GM12878 (cell line): Measurements from ENCODE around the gene POC1B. TPM values are rescaled to one million over a fixed set of nuclear protein-coding genes. Genes with fewer than 3 reads are reported as not detected.

Source experiments
- ATAC-seq: fragments of 200-7000 bp; cut with Tn5 transposase; 3 replicates; pipeline ENCODE4 v1.9.1; 2020; ENCODE audit warnings: mild to moderate bottlenecking, moderate library complexity
- BruUV-seq: library from RNA; stranded (reverse); fragments of 400-500 nt; replicated peaks from 2 replicates; lab custom pipeline; 2021; lab: Mats Ljungman, UMichigan
- CTCF ChIA-PET: fragments of 300-600 bp; sonication (Branson Sonifier 250); formaldehyde crosslinking; extraction: SDS; loops from one replicate; lab custom pipeline; 2021; ENCODE audit warnings: inconsistent platforms; lab: Yijun Ruan, JAX
- POLR2A ChIA-PET: fragments of 350-600 bp; formaldehyde crosslinking; extraction: SDS; loops from one replicate; lab custom pipeline; 2021; ENCODE audit warnings: inconsistent platforms; lab: Charles Lee
- RAD21 ChIA-PET: fragments of 300-600 bp; sonication (Branson Sonifier 250); formaldehyde crosslinking; loops from one replicate; lab custom pipeline; 2023; ENCODE audit warnings: antibody characterized with exemption; ENCODE audit not compliant: unreplicated experiment; lab: Charles Lee
- SMC1A ChIA-PET: fragments of 300-600 bp; sonication (Branson Sonifier 250); formaldehyde crosslinking; loops from one replicate; lab custom pipeline; 2023; ENCODE audit not compliant: unreplicated experiment, uncharacterized antibody; lab: Charles Lee
- DNase-seq: peaks from one replicate; pipeline ENCODE4 v3.0.0-alpha.2; 2011; ENCODE audit warnings: low read depth, low spot score
- FAIRE-seq: peaks from 3 replicates; lab custom pipeline; 2011; peaks lifted over from hg19 to GRCh38; lab: Jason Lieb, UNC
- H2AFZ ChIP-seq: 2 replicates; pipeline ENCODE4 v1.6.0; 2011; ENCODE audit warnings: low read depth, low read length, control low read depth; ENCODE audit not compliant: control insufficient read depth
- H3K27ac ChIP-seq: 2 replicates; pipeline ENCODE4 v1.5.1; 2011; ENCODE audit warnings: control low read depth; ENCODE audit not compliant: control insufficient read depth, insufficient read depth
- H3K27me3 ChIP-seq, 2 experiments: replicated peaks in 1 of 2; 2 replicates each; pipeline versions ENCODE4 v1.6.0 to v1.6.1; 2011; ENCODE audit warnings: low read length in 1 of 2; ENCODE audit not compliant: control insufficient read depth in 2 of 2, insufficient read depth in 2 of 2
- H3K36me3 ChIP-seq, 2 experiments: 2 replicates each; pipeline ENCODE4 v1.5.1; 2011; ENCODE audit warnings: low read length in 1 of 2; ENCODE audit not compliant: control insufficient read depth in 2 of 2, insufficient read depth in 2 of 2
- H3K4me1 ChIP-seq: 2 replicates; pipeline ENCODE4 v1.6.1; 2011; ENCODE audit warnings: mild to moderate bottlenecking, low read length, moderate library complexity, mixed read lengths; ENCODE audit not compliant: control insufficient read depth, insufficient read depth
- H3K4me2 ChIP-seq: 2 replicates; pipeline ENCODE4 v1.6.0; 2011; ENCODE audit warnings: control low read depth; ENCODE audit not compliant: control insufficient read depth, insufficient read depth
- H3K4me3 ChIP-seq: fragments of 200-600 bp; sonication (generic); 2 replicates; pipeline ENCODE4 v1.5.1; 2016
- H3K79me2 ChIP-seq: 2 replicates; pipeline ENCODE4 v1.6.0; 2011; ENCODE audit warnings: low read length; ENCODE audit not compliant: control insufficient read depth, insufficient read depth
- H3K9ac ChIP-seq: 2 replicates; pipeline ENCODE4 v1.8.0; 2011; ENCODE audit warnings: low read length, control low read depth, mixed read lengths; ENCODE audit not compliant: control insufficient read depth, insufficient read depth
- H3K9me3 ChIP-seq: replicated peaks from 3 replicates; pipeline ENCODE4 v1.5.1; 2011; ENCODE audit warnings: mild to moderate bottlenecking, low read length; ENCODE audit not compliant: control insufficient read depth, insufficient read depth
- H4K20me1 ChIP-seq: 2 replicates; pipeline ENCODE4 v1.6.0; 2011; ENCODE audit not compliant: control insufficient read depth, insufficient read depth
- BCL11A ChIP-seq: IDR thresholded peaks from 2 replicates; pipeline ENCODE4 v1.6.1; 2011; ENCODE audit warnings: low read depth, low read length
- DPF2 ChIP-seq: fragments of 450-650 bp; IDR thresholded peaks from 2 replicates; pipeline ENCODE4 v1.6.1; 2017; ENCODE audit warnings: mild to moderate bottlenecking
- GABPA ChIP-seq: IDR thresholded peaks from 2 replicates; pipeline ENCODE4 v1.6.1; 2014; ENCODE audit warnings: antibody characterized with exemption, low read depth, mild to moderate bottlenecking, inconsistent platforms
- MLLT1 ChIP-seq: fragments of 450-650 bp; IDR thresholded peaks from 2 replicates; pipeline ENCODE4 v1.6.1; 2016; ENCODE audit warnings: mild to moderate bottlenecking
- RCOR1 ChIP-seq: conservative IDR thresholded peaks from 2 replicates; pipeline ENCODE4 v1.6.1; 2012; ENCODE audit warnings: low read depth, low read length, improper control_type of control experiment
- SP1 ChIP-seq: IDR thresholded peaks from one replicate; pipeline ENCODE4 v1.6.1; 2011; ENCODE audit warnings: low read depth, low read length
- TBL1XR1 ChIP-seq: IDR thresholded peaks from 2 replicates; pipeline ENCODE4 v1.6.1; 2012; ENCODE audit warnings: low read depth, low read length, improper control_type of control experiment
- YBX1 ChIP-seq: fragments of 450-650 bp; IDR thresholded peaks from 2 replicates; pipeline ENCODE4 v1.6.1; 2016; ENCODE audit warnings: antibody characterized with exemption
- ZBTB33 ChIP-seq: fragments of 450-650 bp; IDR thresholded peaks from 2 replicates; pipeline ENCODE4 v1.6.1; 2017; ENCODE audit warnings: mild to moderate bottlenecking
- WGBS: methylation state at CpG from one replicate; pipeline ENCODE4 v1.1.6; 2016; ENCODE audit warnings: low lambda C conversion rate; ENCODE audit not compliant: insufficient replicate concordance, insufficient coverage; ENCODE audit errors: missing lambda C conversion rate; 5-methylcytosine and 5-hydroxymethylcytosine counted together
- in situ Hi-C: fragments of 300-500 bp; cut with MboI; formaldehyde crosslinking; loops from 9 replicates; pipeline ENCODE4 v1.14.3; 2018; ENCODE audit warnings: mixed read lengths
- intact Hi-C: fragments of 100-400 bp; cut with micrococcal nuclease; formaldehyde crosslinking; loops from one replicate; pipeline ENCODE4 v1.14.2; 2022; ENCODE audit not compliant: unreplicated experiment
- polyA plus RNA-seq, 11 experiments: library from polyadenylated mRNA; depleted of rRNA in 4 of 11; unstranded in 6 of 11; stranded (reverse) in 5 of 11; fragments of >200 nt; fragmentation: Nextera tagmentation in 4 of 11; fragmentation: Illumina TruSeq in 1 of 11; extraction: Ambion mirVana in 4 of 11; extraction: Trizol in 1 of 11; gene quantifications; 1 replicate in 1 of 11; 2 replicates in 10 of 11; pipeline versions ENCODE4 v1.2.1 to v1.2.3, GENCODE V29; 2011 to 2016; ENCODE audit warnings: inconsistent platforms in 2 of 11, missing spikeins in 2 of 11, low read depth in 1 of 11
- total RNA-seq, 4 experiments: library from RNA; depleted of rRNA in 3 of 4; stranded (reverse); fragments of >200 nt in 3 of 4; fragmentation: Illumina TruSeq in 1 of 4; extraction: Trizol in 1 of 4; gene quantifications; 2 replicates each; pipeline versions ENCODE4 v1.2.1 to v1.2.3, GENCODE V29; 2013 to 2021

POC1B gene
- total and polyA plus RNA-seq, 10 of the 15 experiments (the other 5 are each of a cell fraction or from before 2014, with no cell fraction given): 4.4 to 17.8 (median 11.3) TPM

GRCh38 chr12:89499857-89500256, 26.0 kb downstream of the POC1B start (continued):
- TF ChIP-seq RCOR1: no peak

GRCh38 chr12:89497467-89497866, 28.4 kb downstream of the POC1B start:
- in situ Hi-C loops (no loop called here), intact Hi-C loops (no loop called here)
- FAIRE-seq (no peak), DNase-seq (no peak), ATAC-seq (no peak)
- Histone ChIP-seq H3K27me3 (no peaks in the 10 kb centered on the region), H4K20me1 (no peaks in the 10 kb centered on the region), H3K27ac (no peak overlapping the region), H3K9ac (no peak overlapping the region), H3K4me2 (no peak overlapping the region), H3K4me3 (no peak overlapping the region), H3K79me2 (no peaks in the 10 kb centered on the region), H3K36me3 (no peaks in the 10 kb centered on the region), H3K9me3 (no peaks in the 10 kb centered on the region), H3K4me1 (peaks cover 3% of the 10 kb centered on the region; the same call in 1 of the 2 replicates), H2AFZ (no peak overlapping the region)
- SMC1A ChIA-PET: interaction anchor here (1.5 kb wide), 1 partner anchor 24 kb away, joined by 5 read pairs; no protein-coding TSS in a partner anchor
- CTCF ChIA-PET: no interaction called here
- RAD21 ChIA-PET: no interaction called here
- POLR2A ChIA-PET: interaction anchor here (1.0 to 1.2 kb wide), 2 partner anchors 25 to 29 kb away, joined by 3 read pairs; partner anchors contain the start of gene POC1B
- no peak for TF ChIP-seq TBL1XR1
- no peak for TF ChIP-seq BCL11A
- no TSS peak for BruUV-seq
- WGBS: 100% methylated on average over 4 of the region's 4 CpGs

GRCh38 chr12:89497005-89497404, 28.8 kb downstream of the POC1B start:
- in situ Hi-C loops (no loop called here), intact Hi-C loops (no loop called here)
- Histone ChIP-seq H3K9ac (no peak overlapping the region), H2AFZ (no peak overlapping the region), H3K36me3 (no peaks in the 10 kb centered on the region), H3K4me2 (no peak overlapping the region), H3K4me3 (no peak overlapping the region), H4K20me1 (no peaks in the 10 kb centered on the region), H3K27ac (no peak overlapping the region), H3K9me3 (no peaks in the 10 kb centered on the region), H3K79me2 (no peaks in the 10 kb centered on the region), H3K4me1 (peaks cover 3% of the 10 kb centered on the region; the same call in 1 of the 2 replicates), H3K27me3 (no peaks in the 10 kb centered on the region)
- ChIA-PET RAD21 (no interaction called here), CTCF (no interaction called here), POLR2A (interaction anchor here (1.0 to 1.2 kb wide), 2 partner anchors 26 to 29 kb away, joined by 3 read pairs; partner anchors contain the start of gene POC1B), SMC1A (interaction anchor here (1.5 kb wide), 1 partner anchor 25 kb away, joined by 5 read pairs; no protein-coding TSS in a partner anchor)
- BruUV-seq: no TSS peak
- FAIRE-seq (no peak), ATAC-seq (no peak), DNase-seq (no peak)
- WGBS: 99% methylated on average over 4 of the region's 4 CpGs
- TF ChIP-seq YBX1 (no peak), DPF2 (no peak), SP1 (no peak), MLLT1 (no peak), GABPA (no peak), ZBTB33 (no peak)
